CD4-positive, alpha-beta T cell treated with Interleukin-4 for 4 hours (primary cell): Measurements from ENCODE around the gene KRT4.
"Not testable (repeated sequence)": the region's sequence is repeated elsewhere in the genome, so short reads cannot be mapped to it uniquely, and the experiment has no call there.

Experiments
- DNase-seq: peaks from one replicate; pipeline ENCODE4 v3.0.0-alpha.2; 2020

The KRT4 gene

GRCh38 chr12:52813885-52814709, at the start of gene KRT4:
TSS of gene KRT4 (minus strand) at chr12:52814116. CDS start at chr12:52814058, 58 bp downstream.
- no peak for DNase-seq

DNA sequence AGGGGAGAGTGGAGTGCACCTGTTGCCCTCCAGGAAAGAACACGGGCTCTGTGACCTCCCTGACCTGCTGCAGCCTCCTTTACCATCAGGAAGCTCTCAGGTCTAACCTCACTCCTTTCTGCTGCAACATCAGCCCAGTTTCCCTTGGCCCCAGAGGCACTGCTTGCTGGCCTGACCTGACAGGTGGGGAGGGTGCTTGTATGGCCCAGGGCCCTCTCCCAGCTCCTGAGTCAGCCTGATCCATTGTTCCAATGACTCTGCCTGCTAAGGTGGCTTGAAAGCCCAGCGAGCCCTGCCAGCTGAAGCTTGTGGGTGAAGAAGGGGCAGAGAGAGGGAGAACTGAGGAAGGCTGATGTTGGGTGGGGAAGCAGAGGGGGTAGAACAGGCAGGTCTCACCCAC, 48.1 kb upstream of the KRT4 start:
- no peak for DNase-seq

- DNase-seq = no peak
Measured at GRCh38 chr12:52861511-52861910, 47.6 kb upstream of the KRT4 start.

DNA sequence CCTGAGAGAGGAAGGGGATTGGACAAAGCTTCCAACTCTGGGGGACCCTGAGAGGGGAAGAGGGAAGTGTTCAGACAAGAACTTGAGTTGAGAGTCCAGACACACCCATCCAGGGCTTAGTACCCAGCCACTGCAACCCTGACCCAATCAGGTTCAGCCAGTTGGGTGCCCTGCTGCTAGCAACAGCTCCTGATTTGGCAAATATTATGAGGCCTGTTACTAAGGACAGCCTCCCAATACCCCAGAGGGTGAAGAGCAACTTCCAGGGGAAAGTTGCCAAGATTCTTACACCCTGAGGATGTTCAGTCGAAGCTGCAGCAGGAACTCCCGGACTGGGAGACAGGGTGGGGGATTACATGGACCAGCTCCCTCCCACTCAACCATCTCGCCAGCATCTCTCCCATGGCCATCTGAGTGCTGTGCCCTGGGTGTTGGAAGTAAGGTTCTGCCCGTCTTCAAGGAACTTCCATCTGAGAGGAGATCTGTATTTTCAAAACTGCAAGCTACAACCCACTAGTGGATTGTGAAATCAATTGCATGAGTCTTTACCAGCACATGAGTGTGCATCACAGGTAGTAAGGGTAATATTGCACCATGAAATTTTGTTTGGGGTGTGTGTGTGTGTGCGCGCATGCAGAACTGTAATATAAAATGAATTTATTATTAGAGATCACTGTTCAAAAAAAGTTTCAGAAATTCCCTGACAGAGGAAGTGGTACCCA, 46.3 kb upstream of the KRT4 start:
- DNase-seq = no peak

GRCh38 chr12:52857500-52857899, 43.6 kb upstream of the KRT4 start:
- no peak for DNase-seq

- no peak for DNase-seq
Measured at GRCh38 chr12:52856787-52857186, 42.9 kb upstream of the KRT4 start.

DNA sequence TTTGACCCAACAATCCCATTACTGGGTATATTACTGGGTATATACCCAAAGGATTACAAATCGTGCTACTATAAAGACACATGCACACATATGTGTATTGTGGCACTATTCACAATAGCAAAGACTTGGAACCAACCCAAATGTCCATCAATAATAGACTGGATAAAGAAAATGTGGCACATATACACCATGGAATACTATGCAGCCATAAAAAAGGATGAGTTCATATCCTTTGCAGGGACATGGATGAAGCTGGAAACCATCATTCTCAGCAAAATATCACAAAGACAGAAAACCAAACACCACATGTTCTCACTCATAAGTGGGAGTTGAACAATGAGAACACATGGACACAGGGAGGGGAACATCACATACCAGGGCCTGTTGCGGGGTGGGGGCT, 42.2 kb upstream of the KRT4 start:
- DNase-seq = not testable (repeated sequence)

GRCh38 chr12:52851787-52852186, 37.9 kb upstream of the KRT4 start:
- no peak for DNase-seq

DNA sequence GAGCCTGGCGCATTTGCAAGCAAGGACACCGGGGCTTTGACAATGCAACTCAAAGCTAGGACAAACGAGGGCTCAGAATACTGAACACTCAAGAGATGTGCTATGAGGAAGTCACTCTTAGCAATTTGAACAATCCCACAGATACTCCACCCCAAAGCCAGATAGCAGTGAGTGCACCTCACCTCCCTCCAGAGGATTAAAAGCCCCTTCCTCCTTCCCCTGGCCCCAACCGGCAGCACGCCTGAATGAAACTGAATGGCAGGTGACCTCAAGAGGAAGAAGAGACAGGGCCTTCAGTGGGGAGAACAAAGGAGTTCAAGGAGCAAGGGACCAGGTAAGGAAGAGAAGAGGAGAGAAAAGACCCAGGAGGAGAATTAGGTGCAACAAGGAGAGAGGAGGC, 36.8 kb upstream of the KRT4 start:
- DNase-seq = no peak

DNA sequence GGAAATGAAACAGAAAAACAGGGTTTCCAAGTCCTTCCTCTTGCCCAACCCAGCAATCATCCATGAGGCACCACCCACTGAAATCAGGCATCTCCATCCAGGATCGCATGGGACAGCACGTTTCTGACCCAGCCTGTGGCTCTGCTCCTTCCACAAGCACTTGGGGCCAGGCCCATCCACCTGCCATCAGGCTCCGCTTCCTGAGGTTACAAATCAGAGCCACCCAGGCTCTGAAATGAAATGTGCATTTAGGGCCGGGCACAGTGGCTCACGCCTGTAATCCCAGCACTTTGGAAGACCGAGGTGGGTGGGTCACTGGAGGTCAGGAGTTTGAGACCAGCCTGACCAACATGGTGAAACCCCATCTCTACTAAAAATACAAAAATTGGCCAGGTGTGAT, 35.6 kb upstream of the KRT4 start:
- DNase-seq = no peak

- no peak for DNase-seq
Measured at GRCh38 chr12:52848661-52849255, 34.8 kb upstream of the KRT4 start, which contains the start of gene KRT78. TSS of gene KRT78 (minus strand) at chr12:52848994. CDS start at chr12:52848930, 64 bp downstream.

DNA sequence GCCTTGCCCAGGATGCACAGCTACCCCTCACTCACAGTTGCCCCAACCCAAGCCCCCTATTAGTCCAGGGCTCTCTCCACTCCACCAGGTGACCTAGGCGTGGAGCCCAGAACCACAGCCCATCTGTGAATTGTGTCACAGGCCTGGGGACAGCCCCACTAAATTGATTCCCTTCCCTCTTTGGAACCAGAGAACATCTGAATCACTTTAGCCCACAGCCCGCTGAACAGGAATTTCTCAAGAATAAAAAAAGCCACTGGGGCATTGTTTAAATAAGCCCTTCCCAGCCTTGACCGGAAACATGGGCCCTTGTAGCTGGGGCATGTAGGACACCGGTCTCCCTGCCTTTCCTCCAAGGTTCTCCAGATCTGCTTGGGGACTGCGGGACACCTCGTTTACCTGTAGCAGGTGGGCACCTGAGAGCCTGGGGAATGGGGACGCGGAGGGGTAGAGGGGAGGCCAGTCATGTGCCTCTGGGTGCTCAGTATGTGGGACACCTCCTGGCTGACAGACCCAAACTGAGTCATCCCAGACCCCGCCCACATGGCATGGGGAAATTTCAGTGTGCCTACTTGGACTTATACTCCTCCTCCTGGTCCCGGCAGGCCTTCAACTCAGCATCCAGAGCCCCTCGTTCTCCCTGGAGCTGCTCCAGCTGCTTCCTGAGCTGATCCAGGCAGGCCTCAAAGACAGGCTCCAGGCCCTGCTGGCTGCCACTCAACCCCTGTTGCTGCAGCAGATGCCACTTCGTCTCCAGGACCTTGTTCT, 33.6 kb upstream of the KRT4 start:
- no peak for DNase-seq

DNA sequence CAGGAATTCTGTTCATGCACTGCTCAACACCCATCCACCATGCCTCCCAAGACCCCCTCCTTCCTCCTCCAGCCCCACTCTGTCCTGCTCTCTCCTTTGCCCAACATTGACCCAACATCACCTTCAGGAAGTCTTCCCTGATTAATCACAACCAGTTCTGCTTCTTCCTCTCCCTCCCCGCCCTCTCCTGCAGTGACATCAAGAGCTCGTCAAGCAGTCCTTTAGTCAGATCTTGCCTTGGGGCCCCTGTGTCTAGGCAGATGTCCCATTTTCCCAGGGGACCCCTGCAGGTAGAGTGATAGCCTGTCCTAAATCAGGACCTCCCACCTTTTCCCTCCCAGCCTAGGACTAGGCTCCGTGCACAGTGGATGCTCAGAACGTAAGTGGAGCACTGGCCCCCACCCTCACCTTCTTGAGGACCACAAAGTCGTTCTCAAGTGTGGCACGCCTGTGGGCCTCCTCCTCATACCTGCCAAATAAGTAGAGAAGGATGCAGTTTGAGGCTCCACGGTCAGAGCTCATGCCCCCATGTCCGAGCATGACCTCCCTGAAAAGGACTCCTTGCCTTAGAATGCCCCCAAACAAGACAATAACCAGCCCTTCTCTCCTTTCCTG, 32.5 kb upstream of the KRT4 start:
- no peak for DNase-seq

DNA sequence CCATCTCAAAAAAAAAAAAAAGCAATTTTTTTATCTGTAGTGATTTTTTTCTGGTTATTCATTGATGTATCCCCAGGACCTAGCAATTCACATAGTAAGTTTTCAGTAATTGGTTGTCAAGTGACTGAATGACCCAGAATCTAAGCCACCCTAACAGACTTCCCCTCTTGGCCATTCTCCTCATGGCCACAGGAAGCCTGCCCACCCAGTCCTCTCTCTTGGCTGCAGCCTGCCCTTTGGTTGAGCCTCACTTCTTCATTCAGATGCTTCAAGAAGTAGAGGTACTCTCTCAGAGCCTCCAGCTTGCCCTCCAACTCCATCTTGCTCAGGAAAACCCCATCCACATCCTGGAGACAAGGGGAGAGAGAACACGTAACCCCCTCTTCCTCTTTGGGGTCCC, 32.0 kb upstream of the KRT4 start:
- no peak for DNase-seq

DNA sequence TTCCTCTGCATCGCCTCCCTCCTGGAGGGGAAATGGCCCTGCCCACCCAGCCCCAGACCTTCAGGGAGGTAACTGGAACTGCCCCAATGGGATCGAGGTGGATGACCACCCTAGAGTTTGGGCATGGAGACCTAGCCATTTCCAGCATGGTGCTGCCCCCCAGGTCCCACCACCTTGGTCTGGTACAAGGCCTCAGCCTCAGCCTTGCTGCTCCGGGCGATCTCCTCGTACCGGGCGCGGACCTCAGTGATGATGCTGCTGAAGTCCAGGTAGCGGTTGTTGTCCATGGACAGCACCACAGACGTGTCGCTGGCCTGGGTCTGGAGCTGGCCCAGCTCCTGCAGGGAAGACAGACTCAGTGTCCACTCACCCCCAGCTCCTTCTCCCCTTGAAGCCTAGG, 30.5 kb upstream of the KRT4 start:
- DNase-seq = no peak

GRCh38 chr12:52839436-52840105, 25.7 kb upstream of the KRT4 start:
- no peak for DNase-seq

DNA sequence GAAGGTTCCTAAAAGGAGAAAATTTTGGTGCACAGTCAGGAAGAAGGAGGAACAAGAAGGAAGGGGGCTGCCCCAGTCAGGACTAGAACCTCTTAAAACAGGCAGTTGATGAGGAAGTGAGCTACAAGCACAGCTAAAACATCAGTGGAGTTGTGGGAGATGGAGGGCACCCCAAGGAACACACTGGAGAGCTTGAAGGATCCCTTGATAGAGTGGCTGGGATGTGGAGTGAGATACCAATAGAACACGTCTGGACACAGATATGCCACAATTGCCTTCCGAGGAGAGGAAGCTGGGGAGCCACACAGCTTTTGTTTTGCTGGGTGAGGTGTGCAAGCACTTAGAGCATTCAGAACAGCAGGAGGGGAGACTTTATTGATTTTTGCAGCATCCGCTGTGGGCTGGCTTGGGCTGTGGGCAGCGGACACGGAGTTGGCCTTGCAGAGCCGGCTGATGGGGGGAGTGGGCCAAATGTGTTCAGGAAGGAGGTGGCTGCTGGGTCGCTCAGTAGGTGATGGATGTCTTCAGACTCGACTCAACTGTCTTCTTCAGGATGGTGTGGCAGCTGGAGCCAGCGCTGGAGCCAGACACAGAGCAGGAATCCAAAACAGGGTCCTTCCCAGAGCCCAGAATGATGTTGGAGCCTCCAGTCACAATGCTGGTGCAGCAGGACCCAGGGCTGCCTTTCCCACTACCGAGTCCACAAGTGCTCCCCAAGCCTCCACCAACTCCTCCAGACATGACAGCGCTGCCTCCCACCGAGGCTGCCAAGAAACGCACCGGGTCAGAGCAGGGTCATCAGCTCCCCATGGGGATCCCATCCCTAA, 24.9 kb upstream of the KRT4 start:
- no peak for DNase-seq

GRCh38 chr12:52837781-52838608, 24.1 kb upstream of the KRT4 start:
- no peak for DNase-seq

DNA sequence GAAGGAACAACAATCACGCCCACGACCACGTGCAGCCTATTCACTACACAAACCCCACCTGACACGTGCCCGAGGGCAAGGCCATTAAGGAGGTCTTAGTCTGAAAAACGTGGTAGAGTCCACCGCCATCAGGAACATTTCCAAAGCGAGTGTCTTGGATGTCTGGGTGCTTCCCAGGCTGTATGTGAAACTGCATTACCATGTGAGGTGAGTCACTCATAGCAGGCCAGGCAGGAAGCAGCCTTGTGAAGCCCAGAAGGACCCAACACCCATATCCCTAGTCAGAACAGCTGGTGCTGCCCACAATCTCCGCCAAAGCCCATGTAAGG, 23.5 kb upstream of the KRT4 start:
- DNase-seq = no peak
